Hematopoietic multipotent progenitor cell treated with erythropoietin and hydrocortisone succinate and interleukin-3 and kit ligand, for 15 days (in vitro differentiated cells): Measurements from ENCODE around the gene KRTAP2-1.
"Not testable (repeated sequence)": the region's sequence is repeated elsewhere in the genome, so short reads cannot be mapped to it uniquely, and the experiment has no call there.

ENCODE experiments used
- DNase-seq: peaks from one replicate; pipeline ENCODE4 v3.0.0-alpha.2; 2015; ENCODE audit warnings: low spot score

KRTAP2-1 gene

GRCh38 chr17:41046735-41047465, at the start of gene KRTAP2-1:
Gene KRTAP2-1 (minus strand): TSS chr17:41047316. CDS start chr17:41047267, 49 bp downstream.
- DNase-seq: not testable (repeated sequence)

GRCh38 chr17:41096055-41096454, 48.9 kb upstream of the KRTAP2-1 start:
- DNase-seq: no peak

- DNase-seq: not testable (repeated sequence)
Observed at GRCh38 chr17:41088760-41089352, 41.7 kb upstream of the KRTAP2-1 start.

- DNase-seq: not testable (repeated sequence)
Observed at GRCh38 chr17:41084100-41084856, 37.2 kb upstream of the KRTAP2-1 start, which contains the start of gene KRTAP4-7. Gene KRTAP4-7 (plus strand): TSS chr17:41084150. CDS start chr17:41084207, 57 bp downstream.

GRCh38 chr17:41083427-41083826, 36.3 kb upstream of the KRTAP2-1 start:
- not testable (repeated sequence) for DNase-seq

- no peak for DNase-seq
Observed at GRCh38 chr17:41082626-41083025, 35.5 kb upstream of the KRTAP2-1 start.

GRCh38 chr17:41076788-41077187, 29.7 kb upstream of the KRTAP2-1 start:
- no peak for DNase-seq

- DNase-seq: no peak
Observed at GRCh38 chr17:41073676-41074075, 26.6 kb upstream of the KRTAP2-1 start.

GRCh38 chr17:41071606-41072360, 24.7 kb upstream of the KRTAP2-1 start:
- no peak for DNase-seq

- DNase-seq: no peak
Observed at GRCh38 chr17:41069031-41069430, 21.9 kb upstream of the KRTAP2-1 start.

- no peak for DNase-seq
Observed at GRCh38 chr17:41067281-41067680, 20.2 kb upstream of the KRTAP2-1 start.

GRCh38 chr17:41065829-41066624, 18.9 kb upstream of the KRTAP2-1 start, which contains the start of gene KRTAP2-4:
Gene KRTAP2-4 (minus strand): TSS chr17:41065879. CDS start chr17:41065845, 34 bp downstream.
- DNase-seq: no peak

GRCh38 chr17:41065016-41065689, 18.0 kb upstream of the KRTAP2-1 start:
- DNase-seq: not testable (repeated sequence)

GRCh38 chr17:41064301-41064700, 17.2 kb upstream of the KRTAP2-1 start:
- DNase-seq: no peak

- DNase-seq: no peak
Observed at GRCh38 chr17:41063449-41063848, 16.3 kb upstream of the KRTAP2-1 start.

GRCh38 chr17:41061964-41062363, 14.8 kb upstream of the KRTAP2-1 start:
- DNase-seq: no peak

- DNase-seq: no peak
Observed at GRCh38 chr17:41060052-41060604, 13.0 kb upstream of the KRTAP2-1 start, which contains the start of gene KRTAP2-3. Gene KRTAP2-3 (minus strand): TSS chr17:41060114. CDS start chr17:41060050, 64 bp downstream.

GRCh38 chr17:41059276-41060051, 12.3 kb upstream of the KRTAP2-1 start:
- not testable (repeated sequence) for DNase-seq

GRCh38 chr17:41058741-41059140, 11.6 kb upstream of the KRTAP2-1 start:
- no peak for DNase-seq
